GM12872 (cell line): Measurements from ENCODE around the gene CDAN1.

ENCODE experiments used
- CTCF ChIP-seq: IDR thresholded peaks from 3 replicates; pipeline ENCODE4 v1.5.1; 2011; ENCODE audit warnings: low read depth, mild to moderate bottlenecking, low read length, moderate library complexity; ENCODE audit not compliant: insufficient read depth

CDAN1 gene

GRCh38 chr15:42731461-42731860 is 5.5 kb downstream of the CDAN1 start:
- TF ChIP-seq CTCF: no peak

- TF ChIP-seq CTCF: no peak
Observed at GRCh38 chr15:42730536-42730935, 6.4 kb downstream of the CDAN1 start.

- no peak for TF ChIP-seq CTCF
Observed at GRCh38 chr15:42730135-42730534, 6.8 kb downstream of the CDAN1 start.

- no peak for TF ChIP-seq CTCF
Observed at GRCh38 chr15:42729409-42729808, 7.5 kb downstream of the CDAN1 start.

GRCh38 chr15:42728972-42729371 is 8.0 kb downstream of the CDAN1 start:
- no peak for TF ChIP-seq CTCF

- no peak for TF ChIP-seq CTCF
Observed at GRCh38 chr15:42728560-42728959, 8.4 kb downstream of the CDAN1 start.

GRCh38 chr15:42727750-42728381 is 9.1 kb downstream of the CDAN1 start:
- TF ChIP-seq CTCF: no peak
